Uterus (tissue), 4 donors: ENCODE results near the gene PTCD1. TPM values are rescaled to one million over a fixed set of nuclear protein-coding genes. Genes with fewer than 3 reads are reported as not detected.

Source experiments
- DNase-seq, 2 donors: peaks; one replicate each; pipeline ENCODE4 v3.0.0-alpha.2; 2019 to 2020
- H3K27ac ChIP-seq, 2 donors: fragments of 200-600 bp; sonication (generic); 1 replicate in 1 of 2; 2 replicates in 1 of 2; pipeline ENCODE4 v1.5.1; 2016 to 2018
- H3K27me3 ChIP-seq, 2 donors: fragments of 200-600 bp; sonication (generic); one replicate each; pipeline ENCODE4 v1.5.1; 2018 to 2019; ENCODE audit warnings: control low read depth in 1 of 2
- H3K36me3 ChIP-seq, 2 donors: fragments of 200-600 bp; sonication (generic); one replicate each; pipeline ENCODE4 v1.5.1; 2019; ENCODE audit warnings: control low read depth in 1 of 2
- H3K4me1 ChIP-seq, 2 donors: fragments of 200-600 bp; sonication (generic); one replicate each; pipeline ENCODE4 v1.5.1; 2018 to 2019; ENCODE audit warnings: control low read depth in 1 of 2
- H3K4me3 ChIP-seq, 2 donors: fragments of 200-600 bp; sonication (generic); 1 replicate in 1 of 2; 2 replicates in 1 of 2; pipeline ENCODE4 v1.5.1; 2018 to 2019; ENCODE audit warnings: mild to moderate bottlenecking in 1 of 2
- H3K9me3 ChIP-seq, 2 donors: fragments of 200-600 bp; sonication (generic); one replicate each; pipeline ENCODE4 v1.5.1; 2019; ENCODE audit warnings: control low read depth in 1 of 2
- CTCF ChIP-seq, 4 experiments: fragments of 200-600 bp in 2 of 4; fragments of 450-650 bp in 2 of 4; sonication (generic) in 2 of 4; IDR thresholded peaks; one replicate each; pipeline ENCODE4 v1.5.1; 2016 to 2019; ENCODE audit warnings: antibody characterized with exemption in 4 of 4, mild to moderate bottlenecking in 2 of 4, moderate library complexity in 1 of 4
- POLR2A ChIP-seq, 2 donors: fragments of 450-650 bp; IDR thresholded peaks; one replicate each; pipeline ENCODE4 v1.6.1; 2016; ENCODE audit warnings: antibody characterized with exemption in 2 of 2, mild to moderate bottlenecking in 1 of 2, moderate library complexity in 1 of 2
- intact Hi-C: fragments of 100-400 bp; cut with DNase I; formaldehyde crosslinking; loops from one replicate; pipeline ENCODE4 v1.15.1; 2023; ENCODE audit warnings: low total_unique reads
- total RNA-seq, 4 donors: library from RNA; depleted of rRNA in 3 of 4; stranded (reverse); fragments of >200 nt in 3 of 4; gene quantifications; one replicate each; pipeline versions ENCODE4 v1.1.0 to v1.2.4, GENCODE V29; 2014 to 2023
- donor health status: DM: yes; HTN: yes; CAD: no.

Gene PTCD1
- total RNA-seq = 10 to 100 TPM in 1 of 4 donors, 1 to 10 TPM in 3; 1.2 to 17.4 (median 7.5) TPM

- intact Hi-C loops = no loop called here
- H3K9me3 ChIP-seq = no peaks in the 10 kb centered on the region
- peak within 1 kb of the TSS; percentile 88 to 91 for H3K27ac ChIP-seq
- H3K4me3 ChIP-seq = peak within 1 kb of the TSS; percentile 73 to 87
- no peaks in the 10 kb centered on the region for H3K27me3 ChIP-seq
- H3K36me3 ChIP-seq = no peaks in the 10 kb centered on the region
- H3K4me1 ChIP-seq = peaks cover 6% of the 10 kb centered on the region in 2 donors
- TF ChIP-seq POLR2A (IDR thresholded peaks at IDR 0.05) (peak in 1 of 2 donors; percentile 62), CTCF (IDR thresholded peaks at IDR 0.05) (peak in 2 of 4 experiments; percentile 5 to 49)
- DNase-seq = peak; percentile 93 to 97
Observed at GRCh38 chr7:99438573-99439480, at the start of gene PTCD1, which contains the start of gene CPSF4. TSS of gene PTCD1 (minus strand) at chr7:99438798. CDS start at chr7:99435242, 3,556 bp downstream. TSS of gene CPSF4 (plus strand) at chr7:99438943. CDS start at chr7:99439083, 140 bp downstream.

- H3K36me3 ChIP-seq = no peaks in the 10 kb centered on the region
- H3K4me3 ChIP-seq = no peak overlapping the region
- TF ChIP-seq POLR2A (IDR thresholded peaks at IDR 0.05) (no peak), CTCF (IDR thresholded peaks at IDR 0.05) (no peak)
- DNase-seq = no peak
- no peak overlapping the region for H3K27ac ChIP-seq
- intact Hi-C loops = no loop called here
- H3K9me3 ChIP-seq = no peaks in the 10 kb centered on the region
- no peaks in the 10 kb centered on the region for H3K27me3 ChIP-seq
- H3K4me1 ChIP-seq = no peaks in the 10 kb centered on the region
Observed at GRCh38 chr7:99485094-99485493, 46.5 kb upstream of the PTCD1 start.

- intact Hi-C loops = no loop called here
- Histone ChIP-seq H3K27me3 (no peaks in the 10 kb centered on the region), H3K4me1 (no peaks in the 10 kb centered on the region), H3K36me3 (no peaks in the 10 kb centered on the region), H3K4me3 (no peak overlapping the region), H3K27ac (no peak overlapping the region), H3K9me3 (no peaks in the 10 kb centered on the region)
- TF ChIP-seq CTCF (IDR thresholded peaks at IDR 0.05) (no peak), POLR2A (IDR thresholded peaks at IDR 0.05) (no peak)
- DNase-seq = no peak
Observed at GRCh38 chr7:99478464-99479440, 40.2 kb upstream of the PTCD1 start.

GRCh38 chr7:99476107-99476506, 37.5 kb upstream of the PTCD1 start:
- H3K4me3 ChIP-seq = no peak overlapping the region
- no peaks in the 10 kb centered on the region for H3K9me3 ChIP-seq
- H3K4me1 ChIP-seq = peaks cover 0 to 6% of the 10 kb centered on the region in 2 donors
- H3K36me3 ChIP-seq = no peaks in the 10 kb centered on the region
- intact Hi-C loops = no loop called here
- no peak for DNase-seq
- no peaks in the 10 kb centered on the region for H3K27me3 ChIP-seq
- H3K27ac ChIP-seq = no peak overlapping the region
- no peak for TF ChIP-seq CTCF (IDR thresholded peaks at IDR 0.05)
- TF ChIP-seq POLR2A (IDR thresholded peaks at IDR 0.05) = no peak
